Measurements from ENCODE around the gene MCEE.

DNA sequence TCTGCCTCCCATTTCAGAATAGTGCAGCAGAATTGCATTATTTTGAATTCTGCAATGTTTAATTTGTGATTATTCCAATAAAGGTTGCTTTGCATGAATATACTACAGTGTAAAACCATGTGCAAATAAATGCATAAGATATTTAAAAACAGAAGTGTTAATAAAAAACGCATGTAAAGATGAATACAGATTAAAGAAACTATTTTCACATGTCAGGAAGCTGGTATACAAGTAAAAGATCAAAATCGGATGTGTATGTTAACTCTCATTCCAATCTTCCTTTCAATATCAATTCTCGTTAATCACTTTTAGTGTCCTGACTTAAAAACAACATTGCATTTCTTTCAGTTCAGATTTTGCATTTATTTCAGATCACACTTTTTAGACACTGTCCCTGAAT lies 3.1 kb downstream of the MCEE start:
- no peak for TF ChIP-seq POLR2AphosphoS5 (IDR thresholded peaks at IDR 0.05; ENCODE audit: low read depth)
- TF ChIP-seq CTCF (IDR thresholded peaks at IDR 0.05; ENCODE audit: insufficient read depth, low read length), result no peak
